ENCODE data around the gene CREG2. TPM values are rescaled to one million over a fixed set of nuclear protein-coding genes. Genes with fewer than 3 reads are reported as not detected.

The CREG2 gene
- total RNA-seq, 4 donors from 2014 or later = 0.28 TPM; not detected in 3

DNA sequence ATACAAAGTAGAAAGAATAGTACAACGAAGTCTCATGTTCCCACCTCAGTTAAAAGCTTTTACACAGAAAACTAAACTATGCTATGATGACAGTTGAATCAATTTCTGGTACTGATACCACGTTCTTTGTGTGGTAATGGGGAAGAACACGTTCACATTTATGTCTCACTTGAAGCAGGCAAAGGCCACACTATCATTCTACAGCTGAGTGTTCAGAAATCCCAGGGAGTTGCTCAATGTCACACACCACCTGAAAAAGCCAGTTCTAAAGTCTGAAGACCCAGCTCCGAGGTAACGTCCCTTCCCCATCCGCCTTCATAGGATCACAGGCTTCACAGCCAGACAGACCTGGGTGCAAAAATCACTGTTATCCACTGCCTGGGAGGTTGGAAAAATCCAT lies 87.7 kb downstream of the CREG2 start:
- Histone ChIP-seq H3K27me3 (no peaks in the 10 kb centered on the region), H3K27ac (no peak overlapping the region), H3K9me3 (no peaks in the 10 kb centered on the region), H3K4me3 (no peak overlapping the region), H3K4me1 (peaks cover 0 to 5% of the 10 kb centered on the region in 2 donors), H3K36me3 (no peaks in the 10 kb centered on the region)
- TF ChIP-seq POLR2A (IDR thresholded peaks at IDR 0.05) = no peak
- DNase-seq = no peak
- intact Hi-C loops (cut with DNase I; ENCODE audit: low total_unique reads) = no loop called here

DNA sequence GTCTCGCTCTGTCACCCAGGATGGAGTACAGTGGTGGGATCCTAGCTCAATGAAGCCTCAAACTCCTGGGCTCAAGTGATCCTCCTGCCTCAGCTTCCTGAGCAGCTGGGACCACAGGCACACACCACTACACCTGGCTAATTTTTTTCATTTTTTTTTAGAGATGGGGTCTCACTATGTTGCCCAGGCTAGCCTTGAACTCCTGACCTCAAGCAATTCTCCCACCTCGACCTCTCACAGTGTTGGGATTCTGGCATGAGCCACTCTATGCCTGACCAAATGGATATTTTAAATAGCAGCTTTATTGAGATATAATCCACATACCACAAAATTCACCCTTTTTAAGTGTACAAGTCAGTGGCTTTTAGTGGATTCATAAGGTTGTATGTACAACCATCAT lies 89.9 kb downstream of the CREG2 start:
- H3K4me3 ChIP-seq = no peak overlapping the region
- no peaks in the 10 kb centered on the region for H3K9me3 ChIP-seq
- intact Hi-C loops (cut with DNase I; ENCODE audit: low total_unique reads) = no loop called here
- no peaks in the 10 kb centered on the region for H3K4me1 ChIP-seq
- H3K27me3 ChIP-seq = no peaks in the 10 kb centered on the region
- TF ChIP-seq, protein P1, sequence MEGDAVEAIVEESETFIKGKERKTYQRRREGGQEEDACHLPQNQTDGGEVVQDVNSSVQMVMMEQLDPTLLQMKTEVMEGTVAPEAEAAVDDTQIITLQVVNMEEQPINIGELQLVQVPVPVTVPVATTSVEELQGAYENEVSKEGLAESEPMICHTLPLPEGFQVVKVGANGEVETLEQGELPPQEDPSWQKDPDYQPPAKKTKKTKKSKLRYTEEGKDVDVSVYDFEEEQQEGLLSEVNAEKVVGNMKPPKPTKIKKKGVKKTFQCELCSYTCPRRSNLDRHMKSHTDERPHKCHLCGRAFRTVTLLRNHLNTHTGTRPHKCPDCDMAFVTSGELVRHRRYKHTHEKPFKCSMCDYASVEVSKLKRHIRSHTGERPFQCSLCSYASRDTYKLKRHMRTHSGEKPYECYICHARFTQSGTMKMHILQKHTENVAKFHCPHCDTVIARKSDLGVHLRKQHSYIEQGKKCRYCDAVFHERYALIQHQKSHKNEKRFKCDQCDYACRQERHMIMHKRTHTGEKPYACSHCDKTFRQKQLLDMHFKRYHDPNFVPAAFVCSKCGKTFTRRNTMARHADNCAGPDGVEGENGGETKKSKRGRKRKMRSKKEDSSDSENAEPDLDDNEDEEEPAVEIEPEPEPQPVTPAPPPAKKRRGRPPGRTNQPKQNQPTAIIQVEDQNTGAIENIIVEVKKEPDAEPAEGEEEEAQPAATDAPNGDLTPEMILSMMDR (IDR thresholded peaks at IDR 0.05) = no peak
- no peak for TF ChIP-seq POLR2A (IDR thresholded peaks at IDR 0.05)
- no peak overlapping the region for H3K27ac ChIP-seq
- DNase-seq = no peak
- no peaks in the 10 kb centered on the region for H3K36me3 ChIP-seq

- Histone ChIP-seq H3K36me3 (no peaks in the 10 kb centered on the region), H3K4me3 (no peak overlapping the region), H3K9me3 (no peaks in the 10 kb centered on the region), H3K4me1 (no peaks in the 10 kb centered on the region), H3K27me3 (no peaks in the 10 kb centered on the region), H3K27ac (no peak overlapping the region)
- no peak for TF ChIP-seq POLR2A (IDR thresholded peaks at IDR 0.05)
- TF ChIP-seq, protein P1 (IDR thresholded peaks at IDR 0.05) = no peak
- intact Hi-C loops (cut with DNase I; ENCODE audit: low total_unique reads) = no loop called here
- no peak for DNase-seq
These were observed 90.9 kb downstream of the CREG2 start for GRCh38 chr2:101296371-101296770.

GRCh38 chr2:101295895-101296294 lies 91.4 kb downstream of the CREG2 start:
- H3K4me1 ChIP-seq = no peaks in the 10 kb centered on the region

More at GRCh38 chr2:101295895-101296294, 91.4 kb downstream of the CREG2 start:
- no peak overlapping the region for H3K4me3 ChIP-seq
- no peaks in the 10 kb centered on the region for H3K27me3 ChIP-seq
- intact Hi-C loops (cut with DNase I; ENCODE audit: low total_unique reads) = no loop called here
- no peaks in the 10 kb centered on the region for H3K36me3 ChIP-seq
- H3K27ac ChIP-seq = no peak overlapping the region
- TF ChIP-seq, protein P1 (IDR thresholded peaks at IDR 0.05) = no peak
- TF ChIP-seq POLR2A (IDR thresholded peaks at IDR 0.05) = no peak
- no peak for DNase-seq
- H3K9me3 ChIP-seq = no peaks in the 10 kb centered on the region

Small RNA genes lying within 50 kb of the gene (microRNA-seq; reads per million reads assigned to microRNA genes)
- gene MIR5696 (ENCODE audit: borderline microRNAs expressed, borderline replicate concordance) = not detected

Small RNA genes lying within 50 kb of the gene (small RNA-seq; reads per million reads assigned to genes)
- gene MIR5696 = not detected

Other genes starting within 250 kb of the CREG2 start
- gene TBC1D8, start 236.1 kb downstream of the CREG2 start, total RNA-seq = 10 to 100 TPM; 16.7 to 44.0 (median 19.7) TPM
- gene CNOT11, start 134.6 kb downstream of the CREG2 start, total RNA-seq = 10 to 100 TPM; 19.7 to 31.2 (median 21.6) TPM
- 100 to 1,000 TPM in 2 of 4 donors, 10 to 100 TPM in 2; 17.4 to 105 (median 82.0) TPM for gene RNF149, start 78.8 kb downstream of the CREG2 start, total RNA-seq
- 1 to 10 TPM in 2 of 4 donors, under 1 TPM in 1, not detected in 1; 0.51 to 1.4 (median 1.1) TPM for gene RFX8, start 87.6 kb upstream of the CREG2 start, total RNA-seq